HG02885 (cell line): ENCODE results near the gene PRELID1.

Experiments used
- ATAC-seq: cut with Tn5 transposase; IDR thresholded peaks from one replicate; pipeline ENCODE4 v1.9.1; 2021; ENCODE audit warnings: mild to moderate bottlenecking; ENCODE audit not compliant: unreplicated experiment, poor library complexity

PRELID1 gene

DNA sequence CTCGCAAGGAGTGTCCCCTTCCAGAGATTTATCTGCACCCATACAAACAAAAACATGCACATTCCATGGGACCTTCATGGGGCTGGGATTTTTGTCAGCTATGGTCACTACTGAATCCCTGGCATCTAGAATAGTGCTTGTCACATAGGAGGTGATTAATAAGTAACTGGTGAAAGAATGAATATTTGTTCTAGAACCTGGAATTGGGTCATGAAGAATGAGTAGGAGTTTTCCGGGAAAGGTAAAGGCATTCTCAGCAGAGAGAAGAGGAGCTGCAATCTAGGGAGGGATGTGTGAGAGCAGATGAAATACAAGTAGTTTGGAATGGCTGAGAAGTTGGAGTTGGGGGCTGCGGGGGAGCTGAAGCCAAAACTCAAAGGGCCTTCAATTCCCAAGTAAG lies 50.7 kb downstream of the PRELID1 start:
- ATAC-seq: no peak

DNA sequence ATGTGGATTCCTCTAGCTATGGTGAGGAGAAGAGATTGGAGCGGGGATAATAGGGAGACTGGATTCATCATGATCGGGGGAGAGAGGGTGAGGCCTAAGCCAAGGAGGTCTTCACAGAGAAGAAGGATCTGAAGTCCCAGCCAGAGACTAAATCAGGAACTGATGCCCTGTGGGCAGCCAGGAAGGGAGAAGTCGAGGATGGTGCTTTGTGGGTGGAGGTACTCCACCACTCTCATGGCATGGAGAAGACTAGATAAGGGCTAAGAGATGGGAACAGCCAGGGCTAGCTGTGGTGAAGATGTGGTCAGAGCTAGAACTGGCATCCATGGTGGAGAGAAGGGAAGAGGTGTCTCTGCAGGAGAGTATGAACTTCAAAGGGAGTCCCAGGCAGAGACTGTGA lies 51.1 kb downstream of the PRELID1 start:
- no peak for ATAC-seq

DNA sequence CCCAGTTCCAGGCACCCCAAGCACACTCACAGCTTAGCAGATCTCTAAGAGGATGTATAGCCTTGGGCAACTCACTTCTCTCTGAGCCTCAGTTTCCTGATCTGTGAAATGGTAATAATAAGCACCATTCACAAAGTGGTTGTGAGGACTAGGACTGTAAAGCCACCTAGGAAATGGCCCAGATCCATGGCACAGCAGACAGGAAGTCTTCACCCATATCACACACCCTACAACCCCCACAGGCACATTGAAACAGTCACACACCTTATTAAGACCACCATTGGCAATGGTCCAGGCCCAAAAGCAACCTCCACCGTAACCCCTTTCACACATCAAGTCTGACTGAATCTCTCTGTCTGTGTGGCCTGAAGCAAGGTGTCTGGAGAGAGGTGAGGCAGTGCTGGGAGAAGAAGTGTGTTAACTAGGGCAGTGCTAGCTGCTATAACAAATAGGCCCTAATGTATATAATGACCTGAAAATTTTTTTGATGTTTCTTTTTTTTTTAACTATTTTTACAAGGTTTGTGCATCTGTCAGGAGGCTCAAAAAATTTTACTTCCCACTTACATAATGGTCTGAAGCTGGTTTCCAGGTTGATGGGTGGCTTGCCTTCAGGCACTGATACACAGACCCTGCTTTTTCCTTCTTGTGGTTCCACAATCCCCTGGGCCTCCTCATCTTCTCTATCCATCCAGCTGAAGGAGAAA lies 51.7 kb downstream of the PRELID1 start:
- ATAC-seq: no peak

DNA sequence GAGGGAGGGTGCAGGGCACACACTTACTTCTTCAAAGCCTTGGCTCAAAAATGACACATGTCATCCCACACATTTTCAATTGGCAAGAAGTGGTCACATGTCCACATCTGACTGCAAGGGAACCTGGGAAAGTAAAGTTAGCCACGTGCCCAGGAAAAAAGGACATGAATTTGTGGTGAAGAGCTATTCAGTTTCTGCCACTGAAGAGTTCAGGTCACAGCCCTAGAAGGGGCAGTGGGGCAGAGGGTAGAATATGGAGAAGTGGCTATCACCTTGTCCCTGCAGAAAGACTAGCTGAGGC lies 52.2 kb downstream of the PRELID1 start:
- ATAC-seq: no peak
